Lower leg skin (tissue), 3 donors: ENCODE measurements around the gene BUB1.

ENCODE experiments used
- POLR2A ChIP-seq, 2 donors: fragments of 450-650 bp; IDR thresholded peaks; one replicate each; pipeline ENCODE4 v1.6.1; 2016 to 2017; ENCODE audit warnings: antibody characterized with exemption in 2 of 2, mild to moderate bottlenecking in 1 of 2, moderate library complexity in 1 of 2
- TF ChIP-seq, protein P1 (sequence below), 3 donors: fragments of 450-650 bp; IDR thresholded peaks; one replicate each; pipeline ENCODE4 v1.5.1; 2016; ENCODE audit warnings: antibody characterized with exemption in 3 of 3, mild to moderate bottlenecking in 3 of 3, moderate library complexity in 2 of 3

DNA sequence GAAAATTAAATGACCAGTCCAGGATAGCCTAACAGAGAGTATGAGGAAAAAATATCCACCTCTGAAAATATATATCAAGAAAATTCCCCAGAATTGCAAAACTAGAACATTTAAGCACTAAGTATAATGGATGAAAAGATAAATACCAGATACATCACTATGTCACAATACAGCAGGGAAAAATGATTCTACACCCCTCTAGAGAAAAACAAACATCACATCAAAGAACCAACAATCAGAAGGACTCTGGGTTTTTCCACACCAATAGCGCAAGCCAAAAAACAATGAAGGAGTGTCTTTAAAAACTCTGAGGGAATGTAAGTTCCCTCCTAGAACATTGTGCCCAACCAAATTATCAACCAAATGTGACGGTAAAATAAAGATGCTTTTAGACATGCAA, 13.7 kb downstream of the BUB1 start:
- TF ChIP-seq, protein P1, sequence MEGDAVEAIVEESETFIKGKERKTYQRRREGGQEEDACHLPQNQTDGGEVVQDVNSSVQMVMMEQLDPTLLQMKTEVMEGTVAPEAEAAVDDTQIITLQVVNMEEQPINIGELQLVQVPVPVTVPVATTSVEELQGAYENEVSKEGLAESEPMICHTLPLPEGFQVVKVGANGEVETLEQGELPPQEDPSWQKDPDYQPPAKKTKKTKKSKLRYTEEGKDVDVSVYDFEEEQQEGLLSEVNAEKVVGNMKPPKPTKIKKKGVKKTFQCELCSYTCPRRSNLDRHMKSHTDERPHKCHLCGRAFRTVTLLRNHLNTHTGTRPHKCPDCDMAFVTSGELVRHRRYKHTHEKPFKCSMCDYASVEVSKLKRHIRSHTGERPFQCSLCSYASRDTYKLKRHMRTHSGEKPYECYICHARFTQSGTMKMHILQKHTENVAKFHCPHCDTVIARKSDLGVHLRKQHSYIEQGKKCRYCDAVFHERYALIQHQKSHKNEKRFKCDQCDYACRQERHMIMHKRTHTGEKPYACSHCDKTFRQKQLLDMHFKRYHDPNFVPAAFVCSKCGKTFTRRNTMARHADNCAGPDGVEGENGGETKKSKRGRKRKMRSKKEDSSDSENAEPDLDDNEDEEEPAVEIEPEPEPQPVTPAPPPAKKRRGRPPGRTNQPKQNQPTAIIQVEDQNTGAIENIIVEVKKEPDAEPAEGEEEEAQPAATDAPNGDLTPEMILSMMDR (IDR thresholded peaks at IDR 0.05): no peak
- no peak for TF ChIP-seq POLR2A (IDR thresholded peaks at IDR 0.05)
